ENCODE measurements around the gene KRTAP29-1.
A peak's percentile ranks its signal among the peaks of the same experiment; 100 is the strongest.
"Not testable (repeated sequence)": the region's sequence is repeated elsewhere in the genome, so short reads cannot be mapped to it uniquely, and the experiment has no call there.

Gene KRTAP29-1, protein sequence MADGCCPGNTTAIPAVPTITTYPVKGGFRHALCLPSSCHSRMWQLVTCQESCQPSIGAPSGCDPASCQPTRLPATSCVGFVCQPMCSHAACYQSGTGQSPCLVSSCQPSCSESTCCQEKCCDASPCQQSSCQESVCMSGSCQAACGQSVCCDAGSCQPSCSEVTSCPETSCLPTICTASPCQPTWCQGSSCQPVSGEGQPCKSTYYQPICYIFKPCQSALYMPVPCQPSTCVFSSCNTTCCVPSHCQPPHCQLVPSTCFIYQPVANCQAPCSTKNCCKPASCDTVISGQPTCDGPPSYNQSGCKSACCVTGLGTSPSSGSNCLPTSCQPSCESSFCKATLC
- long read RNA-seq, donor 1: 0 reads
- long read RNA-seq, donor 2: 0 reads
- long read RNA-seq, donor 3: 0 reads
- long read RNA-seq, donor 4: 0 reads
- long read RNA-seq, donor 5: 0 reads
- long read RNA-seq, donor 6: 0 reads
- long read RNA-seq, donor 7: 0 reads
- long read RNA-seq, donor 8: 0 reads

DNA sequence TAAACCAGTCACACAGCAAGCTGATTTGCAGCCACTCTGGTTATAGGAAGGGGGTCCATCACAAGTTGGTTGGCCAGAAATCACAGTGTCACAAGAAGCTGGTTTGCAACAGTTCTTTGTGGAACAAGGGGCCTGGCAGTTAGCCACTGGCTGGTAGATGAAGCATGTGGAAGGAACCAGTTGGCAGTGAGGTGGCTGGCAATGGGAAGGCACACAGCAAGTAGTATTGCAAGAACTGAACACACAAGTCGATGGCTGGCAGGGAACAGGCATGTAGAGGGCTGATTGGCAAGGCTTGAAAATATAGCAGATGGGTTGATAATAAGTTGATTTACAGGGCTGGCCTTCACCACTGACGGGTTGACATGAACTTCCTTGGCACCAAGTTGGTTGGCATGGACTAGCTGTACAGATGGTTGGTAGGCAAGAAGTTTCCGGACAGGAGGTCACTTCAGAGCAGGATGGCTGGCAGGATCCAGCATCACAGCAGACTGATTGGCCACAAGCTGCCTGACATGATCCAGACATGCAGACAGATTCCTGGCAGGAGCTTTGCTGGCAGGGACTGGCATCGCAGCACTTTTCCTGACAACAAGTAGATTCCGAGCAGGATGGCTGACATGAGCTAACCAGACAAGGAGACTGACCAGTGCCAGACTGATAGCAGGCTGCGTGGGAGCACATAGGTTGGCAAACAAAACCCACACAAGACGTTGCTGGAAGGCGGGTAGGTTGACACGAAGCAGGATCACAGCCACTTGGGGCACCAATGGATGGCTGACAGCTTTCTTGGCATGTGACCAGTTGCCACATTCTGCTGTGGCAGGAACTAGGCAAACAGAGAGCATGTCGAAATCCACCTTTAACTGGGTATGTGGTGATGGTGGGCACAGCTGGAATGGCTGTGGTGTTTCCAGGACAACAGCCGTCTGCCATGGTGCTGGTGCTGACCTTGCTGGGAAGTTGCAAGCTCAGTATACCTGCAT, at the start of gene KRTAP29-1:
KRTAP29-1 (minus strand) TSS at position 936 of the 986 bp plus-strand sequence; CDS start at position 936, 0 bp downstream.
- no peak for DNase-seq

- DNase-seq: no peak
Measured at GRCh38 chr17:41351177-41351576, 48.5 kb upstream of the KRTAP29-1 start.

- not testable (repeated sequence) for DNase-seq
Measured at GRCh38 chr17:41350381-41350878, 47.8 kb upstream of the KRTAP29-1 start, which contains the start of gene KRT33A. Gene KRT33A, minus strand, starts transcription at chr17:41350828. Its CDS starts 61 bp downstream, at chr17:41350767.

- DNase-seq: no peak
Measured at GRCh38 chr17:41347869-41348760, 45.5 kb upstream of the KRTAP29-1 start.

DNA sequence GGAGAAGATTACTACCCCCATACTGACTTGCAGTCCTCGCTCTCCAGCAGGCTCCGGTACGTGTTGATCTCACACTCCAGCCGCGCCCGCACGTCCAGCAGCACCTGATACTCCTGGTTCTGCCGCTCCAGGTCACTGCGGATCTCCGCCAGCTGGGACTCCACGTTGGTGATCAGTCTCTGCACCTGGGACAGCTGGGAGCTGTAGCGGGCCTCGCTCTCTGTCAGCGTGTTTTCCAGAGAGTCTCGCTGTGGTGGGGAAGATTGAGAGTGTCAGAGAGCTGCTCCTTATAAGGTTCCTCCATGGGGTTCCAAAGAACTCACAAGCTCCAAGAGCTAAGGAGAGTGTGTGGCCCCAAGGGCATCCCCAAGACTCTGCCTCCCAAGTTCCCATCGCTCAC, 43.8 kb upstream of the KRTAP29-1 start:
- DNase-seq: not testable (repeated sequence)

- DNase-seq: no peak
Measured at GRCh38 chr17:41345992-41346391, 43.3 kb upstream of the KRTAP29-1 start.

GRCh38 chr17:41343029-41343428, 40.4 kb upstream of the KRTAP29-1 start:
- DNase-seq: peak; percentile 26

DNA sequence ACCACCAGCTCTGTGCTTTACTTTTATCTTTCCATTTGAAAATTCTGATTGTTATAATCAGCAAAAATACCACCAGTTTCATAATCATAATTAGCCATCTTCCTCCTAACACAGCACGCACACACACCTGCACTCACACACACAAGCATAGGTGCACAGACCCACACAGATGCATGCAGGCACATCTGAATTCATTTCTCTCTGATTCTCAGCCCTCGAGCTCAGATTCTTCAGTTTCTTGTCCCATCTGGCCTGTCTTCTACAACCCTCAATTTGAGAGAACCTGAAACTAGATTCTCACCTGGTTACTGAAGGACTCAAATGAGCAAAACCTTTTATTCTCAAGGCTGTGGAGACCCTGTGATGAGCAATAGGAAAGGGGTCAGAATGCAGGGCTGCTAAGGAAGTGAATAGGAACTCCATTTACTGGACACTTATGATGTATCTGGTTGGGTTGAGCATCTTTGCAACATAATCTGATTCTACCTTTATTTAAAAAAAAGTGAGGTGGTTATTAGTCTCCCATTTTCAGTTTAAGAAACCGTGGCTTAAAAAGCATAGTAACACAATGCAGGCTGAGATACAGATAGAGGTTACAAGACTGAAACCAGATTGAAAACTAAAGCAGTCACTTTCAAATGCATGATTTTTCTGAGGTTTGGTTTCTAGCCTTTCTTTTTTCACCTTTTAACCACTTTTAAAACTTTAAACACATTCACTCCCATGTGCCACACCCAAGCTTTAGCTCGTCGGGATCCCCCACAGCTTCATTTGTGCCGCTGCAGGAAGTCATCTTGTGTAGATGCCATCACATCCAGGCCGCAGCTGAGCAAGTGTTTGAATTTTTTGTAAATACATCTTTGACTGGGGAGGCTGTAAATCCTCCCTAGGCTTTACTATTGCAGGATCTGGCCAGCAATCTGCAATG, 38.5 kb upstream of the KRTAP29-1 start:
- DNase-seq: no peak

DNA sequence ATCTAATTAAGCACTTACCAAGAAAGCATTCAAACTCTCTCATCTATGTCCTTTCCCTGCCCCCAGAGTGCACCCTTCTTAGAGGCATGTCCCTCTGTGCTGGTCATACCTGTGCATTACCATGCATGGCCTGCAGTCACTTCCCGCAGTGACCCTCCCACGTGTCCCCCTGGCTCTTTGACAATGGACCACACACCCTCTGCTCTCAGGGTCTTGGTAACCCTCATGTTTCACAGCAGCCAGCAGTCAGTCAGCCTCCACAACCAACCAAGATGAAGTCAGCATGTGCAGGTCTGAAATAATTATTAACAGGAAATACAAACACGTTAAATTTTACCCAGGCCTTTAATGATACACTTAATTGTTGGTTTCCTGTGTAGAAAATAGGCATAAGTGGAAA, 37.8 kb upstream of the KRTAP29-1 start:
- peak; percentile 47 for DNase-seq

GRCh38 chr17:41339571-41340172, 37.0 kb upstream of the KRTAP29-1 start:
- no peak for DNase-seq

- DNase-seq: peak; percentile 6
Measured at GRCh38 chr17:41338961-41339485, 36.4 kb upstream of the KRTAP29-1 start.

GRCh38 chr17:41335747-41336146, 33.1 kb upstream of the KRTAP29-1 start:
- DNase-seq: no peak

DNA sequence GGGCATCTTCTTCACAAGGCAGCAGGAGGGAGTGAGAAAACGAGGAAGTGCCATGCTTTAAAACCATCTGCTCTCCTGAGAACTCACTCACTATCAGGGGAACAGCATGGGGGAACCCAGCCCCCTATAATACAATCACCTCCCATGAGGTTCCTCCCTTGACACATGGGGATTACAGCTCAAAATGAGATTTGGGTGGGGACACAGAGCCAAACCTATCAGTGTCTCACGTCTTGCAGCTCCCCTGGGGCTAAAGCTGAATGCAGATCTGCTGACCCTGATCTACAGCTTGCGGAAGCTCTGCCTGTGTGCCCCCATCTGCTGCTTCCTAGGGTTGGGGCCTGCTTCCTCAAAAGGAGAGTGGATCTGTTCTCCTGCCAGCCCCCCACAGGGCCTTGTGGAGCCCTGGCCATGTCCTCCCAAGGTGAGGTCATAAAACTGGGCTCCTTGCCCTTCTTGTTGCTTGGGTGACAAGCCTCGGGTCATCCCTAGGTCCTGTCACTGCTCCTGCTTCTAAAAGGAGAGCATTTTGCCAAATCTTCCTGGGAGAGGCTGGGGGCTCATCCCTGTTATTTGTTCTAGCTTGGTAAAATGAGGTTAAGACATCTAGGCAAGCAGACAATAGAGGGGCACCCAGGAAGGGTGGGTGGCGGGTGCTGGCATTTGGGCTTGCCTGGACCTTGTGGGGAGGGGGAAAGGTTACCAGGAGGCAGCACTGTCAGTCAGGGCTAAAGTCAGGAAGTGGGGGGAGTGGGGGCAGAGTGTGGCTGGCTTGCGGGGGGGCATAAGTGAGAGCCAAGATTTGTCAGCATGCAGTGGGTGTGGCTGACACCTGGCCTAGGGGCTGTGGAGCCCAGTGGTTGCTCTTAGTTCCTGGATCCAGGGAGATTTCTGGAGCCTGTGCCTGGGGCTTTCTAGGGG, 32.0 kb upstream of the KRTAP29-1 start:
- DNase-seq: no peak

GRCh38 chr17:41333836-41334235, 31.2 kb upstream of the KRTAP29-1 start:
- DNase-seq: no peak

DNA sequence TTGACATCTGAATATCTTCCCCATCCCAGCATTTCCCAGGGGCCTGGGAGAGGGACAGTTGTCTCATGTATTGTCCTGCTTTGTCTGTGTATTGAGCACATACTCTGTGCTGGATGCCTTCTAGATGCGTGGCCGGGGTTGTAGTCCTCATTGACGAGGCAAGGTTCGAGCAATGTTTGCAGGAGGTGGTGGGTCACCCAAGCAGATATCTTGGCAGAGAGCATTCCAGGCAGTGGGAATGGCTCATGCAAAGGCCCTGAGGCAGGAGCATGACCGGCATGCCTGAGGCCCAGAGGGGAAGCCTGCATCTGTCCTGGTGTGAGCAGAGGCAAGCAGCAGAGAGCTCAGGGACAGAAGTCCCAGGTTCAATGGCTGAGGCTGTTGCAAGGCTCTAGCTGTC, 30.4 kb upstream of the KRTAP29-1 start:
- DNase-seq: no peak

DNA sequence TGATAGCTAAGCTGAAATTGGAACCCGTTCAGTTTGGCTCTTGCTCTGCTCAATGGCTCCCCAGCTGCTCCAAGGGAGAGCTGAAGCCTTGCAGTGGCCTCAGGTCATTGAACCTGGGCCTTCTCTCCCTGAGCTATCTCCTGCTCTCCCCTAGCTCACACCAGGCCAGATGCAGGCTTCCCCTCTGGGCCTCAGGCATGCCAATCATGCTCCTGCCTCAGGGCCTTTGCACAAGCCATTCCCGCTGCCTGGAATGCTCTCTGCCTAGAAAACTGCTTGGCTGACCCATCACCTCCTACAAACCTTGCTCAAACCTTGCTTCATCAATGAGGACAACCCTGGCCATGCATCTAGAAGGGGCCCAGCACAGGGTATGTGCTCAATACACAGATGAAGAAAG, 29.6 kb upstream of the KRTAP29-1 start:
- no peak for DNase-seq

GRCh38 chr17:41331606-41332005, 29.0 kb upstream of the KRTAP29-1 start:
- no peak for DNase-seq

- DNase-seq: peak; percentile 18
Measured at GRCh38 chr17:41329279-41329948, 26.8 kb upstream of the KRTAP29-1 start.
